Measurements from ENCODE around the gene TBC1D4. TPM values are rescaled to one million over a fixed set of nuclear protein-coding genes. Genes with fewer than 3 reads are reported as not detected.
"Not testable (repeated sequence)": the region's sequence is repeated elsewhere in the genome, so short reads cannot be mapped to it uniquely, and the experiment has no call there.

TBC1D4 gene
- total and polyA plus RNA-seq, 8 donors, result 16.6 to 31.7 (median 26.8) TPM

GRCh38 chr13:75271846-75272245, 210.1 kb downstream of the TBC1D4 start:
- peaks cover 0 to 17% of the 10 kb centered on the region in 2 donors for H3K9me3 ChIP-seq
- no peaks in the 10 kb centered on the region for H3K27me3 ChIP-seq
- H3K36me3 ChIP-seq, result no peaks in the 10 kb centered on the region
- H3K4me3 ChIP-seq, result no peak overlapping the region
- ATAC-seq (no peak), DNase-seq (no peak)
- H3K4me1 ChIP-seq, result no peaks in the 10 kb centered on the region
- TF ChIP-seq CTCF (IDR thresholded peaks at IDR 0.05), result no peak
- no peak overlapping the region for H3K27ac ChIP-seq
- intact Hi-C loops (cut with DNase I), result no loop called here

DNA sequence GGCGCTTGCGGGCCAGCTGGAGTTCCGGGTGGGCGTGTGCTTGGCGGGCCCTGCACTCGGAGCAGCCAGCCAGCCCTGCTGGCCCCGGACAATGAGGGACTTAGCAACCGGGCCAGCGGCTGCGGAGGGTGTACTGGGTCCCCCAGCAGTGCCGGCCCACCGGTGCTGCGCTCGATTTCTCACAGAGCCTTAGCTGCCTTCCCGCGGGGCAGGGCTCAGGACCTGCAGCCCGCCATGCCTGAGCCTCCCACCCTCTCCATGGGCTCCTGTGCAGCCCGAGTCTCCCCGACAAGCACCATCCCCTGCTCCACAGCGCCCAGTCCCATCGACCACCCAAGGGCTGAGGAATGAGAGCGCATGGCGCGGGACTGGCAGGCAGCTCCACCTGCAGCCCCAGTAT, 213.5 kb downstream of the TBC1D4 start:
- ATAC-seq; DNase-seq; H3K36me3 ChIP-seq; H3K27ac ChIP-seq; H3K4me1 ChIP-seq; H3K27me3 ChIP-seq; H3K9me3 ChIP-seq; intact Hi-C loops (cut with DNase I); H3K4me3 ChIP-seq: not testable (repeated sequence)

- DNase-seq, result no peak
- H3K36me3 ChIP-seq, result no peaks in the 10 kb centered on the region
- no peaks in the 10 kb centered on the region for H3K9me3 ChIP-seq
- H3K4me3 ChIP-seq, result no peak overlapping the region
- H3K27ac ChIP-seq, result no peak overlapping the region
- TF ChIP-seq CTCF (IDR thresholded peaks at IDR 0.05), result no peak
- no peaks in the 10 kb centered on the region for H3K4me1 ChIP-seq
- no peak for ATAC-seq
- intact Hi-C loops (cut with DNase I), result no loop called here
- H3K27me3 ChIP-seq, result no peaks in the 10 kb centered on the region
These were observed 217.4 kb downstream of the TBC1D4 start for GRCh38 chr13:75264611-75265010.

GRCh38 chr13:75263741-75264407, 218.1 kb downstream of the TBC1D4 start:
- no peak for TF ChIP-seq CTCF (IDR thresholded peaks at IDR 0.05)
- intact Hi-C loops (cut with DNase I), result no loop called here
- Histone ChIP-seq H3K27me3 (no peaks in the 10 kb centered on the region), H3K27ac (no peak overlapping the region), H3K4me1 (no peaks in the 10 kb centered on the region), H3K9me3 (no peaks in the 10 kb centered on the region), H3K4me3 (no peak overlapping the region), H3K36me3 (no peaks in the 10 kb centered on the region)
- ATAC-seq, result no peak
- DNase-seq, result no peak

DNA sequence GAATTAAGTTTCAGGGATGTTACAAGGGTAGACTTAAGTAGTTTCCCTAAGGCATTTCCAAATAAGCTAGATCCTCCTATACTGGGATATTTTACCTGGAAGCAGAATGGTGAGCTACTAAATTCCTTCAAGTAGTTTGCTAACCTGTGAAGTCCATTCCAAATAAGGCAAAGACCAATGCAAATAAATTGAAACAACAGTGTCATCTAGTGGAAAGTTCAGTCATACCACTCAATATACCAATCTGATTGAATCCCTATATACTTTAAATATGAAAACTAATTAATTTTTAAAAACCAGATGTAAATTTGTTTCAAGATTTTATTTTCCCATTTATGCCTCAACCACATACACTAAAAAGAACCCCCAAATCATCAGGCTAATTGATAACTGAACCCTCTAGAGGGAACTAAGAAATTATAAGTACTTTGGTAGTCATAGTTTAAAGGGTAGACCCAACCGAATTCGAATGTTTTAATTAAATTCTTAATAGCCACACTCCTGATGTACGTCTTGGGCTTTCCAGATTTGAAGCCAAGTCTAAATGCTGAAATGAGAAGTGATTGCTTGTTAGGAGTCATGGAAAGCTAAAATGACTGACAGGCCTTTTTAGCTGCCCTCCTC, 223.7 kb downstream of the TBC1D4 start:
- intact Hi-C loops (cut with DNase I), result no loop called here
- no peaks in the 10 kb centered on the region for H3K9me3 ChIP-seq
- H3K27me3 ChIP-seq, result no peaks in the 10 kb centered on the region
- H3K36me3 ChIP-seq, result no peaks in the 10 kb centered on the region
- TF ChIP-seq CTCF (IDR thresholded peaks at IDR 0.05), result peak; percentile 28 to 55
- DNase-seq (peak in 2 of 4 donors; percentile 28 to 53), ATAC-seq (peak; percentile 89)
- no peak overlapping the region for H3K4me3 ChIP-seq
- no peaks in the 10 kb centered on the region for H3K4me1 ChIP-seq
- no peak overlapping the region for H3K27ac ChIP-seq

All from left lung (tissue), 10 donors.